PC-3 (cell line): ENCODE results near the gene CDKL2.

ENCODE experiments used
- EZH2 ChIP-seq: fragments of 300-600 bp; sonication (generic); IDR thresholded peaks from one replicate; pipeline ENCODE4 v1.6.1; 2017; ENCODE audit warnings: antibody characterized with exemption, mild to moderate bottlenecking, low read length; ENCODE audit not compliant: unreplicated experiment
- EZH2phosphoT487 ChIP-seq: fragments of 300-600 bp; sonication (generic); IDR thresholded peaks from 2 replicates; pipeline ENCODE4 v1.6.1; 2018; ENCODE audit warnings: mild to moderate bottlenecking, antibody characterized with exemption, low read length, borderline replicate concordance
- TF ChIP-seq, protein P1 (sequence below): fragments of 300-600 bp; sonication (generic); conservative IDR thresholded peaks from 2 replicates; pipeline ENCODE4 v1.5.1; 2017; ENCODE audit warnings: antibody characterized with exemption, low read depth, mild to moderate bottlenecking, low read length

DNA sequence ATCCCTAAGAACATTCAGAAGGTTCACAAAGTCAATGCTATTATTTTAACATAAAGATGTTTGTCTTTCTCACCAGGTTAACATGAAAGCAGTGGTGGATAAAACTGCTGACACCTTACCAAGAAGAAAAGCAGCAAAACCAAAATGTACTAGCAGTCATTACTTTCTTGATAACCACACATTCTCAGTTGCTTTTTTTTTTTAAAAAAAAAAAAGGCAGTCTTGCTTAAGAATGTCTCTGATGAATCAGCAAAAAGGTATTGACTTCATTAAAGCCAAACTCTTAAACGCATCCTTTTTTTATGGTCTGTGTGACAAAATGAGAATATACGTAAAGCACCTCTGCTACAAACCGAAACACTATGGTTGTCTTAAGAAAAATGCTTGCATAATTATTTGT lies 31.9 kb downstream of the CDKL2 start:
- TF ChIP-seq, protein P1, sequence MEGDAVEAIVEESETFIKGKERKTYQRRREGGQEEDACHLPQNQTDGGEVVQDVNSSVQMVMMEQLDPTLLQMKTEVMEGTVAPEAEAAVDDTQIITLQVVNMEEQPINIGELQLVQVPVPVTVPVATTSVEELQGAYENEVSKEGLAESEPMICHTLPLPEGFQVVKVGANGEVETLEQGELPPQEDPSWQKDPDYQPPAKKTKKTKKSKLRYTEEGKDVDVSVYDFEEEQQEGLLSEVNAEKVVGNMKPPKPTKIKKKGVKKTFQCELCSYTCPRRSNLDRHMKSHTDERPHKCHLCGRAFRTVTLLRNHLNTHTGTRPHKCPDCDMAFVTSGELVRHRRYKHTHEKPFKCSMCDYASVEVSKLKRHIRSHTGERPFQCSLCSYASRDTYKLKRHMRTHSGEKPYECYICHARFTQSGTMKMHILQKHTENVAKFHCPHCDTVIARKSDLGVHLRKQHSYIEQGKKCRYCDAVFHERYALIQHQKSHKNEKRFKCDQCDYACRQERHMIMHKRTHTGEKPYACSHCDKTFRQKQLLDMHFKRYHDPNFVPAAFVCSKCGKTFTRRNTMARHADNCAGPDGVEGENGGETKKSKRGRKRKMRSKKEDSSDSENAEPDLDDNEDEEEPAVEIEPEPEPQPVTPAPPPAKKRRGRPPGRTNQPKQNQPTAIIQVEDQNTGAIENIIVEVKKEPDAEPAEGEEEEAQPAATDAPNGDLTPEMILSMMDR = no peak
- TF ChIP-seq EZH2 (no peak), EZH2phosphoT487 (no peak)
